ENCODE data around the gene ZNHIT6.

GRCh38 chr1:85611425-85611824, 96.8 kb downstream of the ZNHIT6 start:
- TF ChIP-seq, protein P1, sequence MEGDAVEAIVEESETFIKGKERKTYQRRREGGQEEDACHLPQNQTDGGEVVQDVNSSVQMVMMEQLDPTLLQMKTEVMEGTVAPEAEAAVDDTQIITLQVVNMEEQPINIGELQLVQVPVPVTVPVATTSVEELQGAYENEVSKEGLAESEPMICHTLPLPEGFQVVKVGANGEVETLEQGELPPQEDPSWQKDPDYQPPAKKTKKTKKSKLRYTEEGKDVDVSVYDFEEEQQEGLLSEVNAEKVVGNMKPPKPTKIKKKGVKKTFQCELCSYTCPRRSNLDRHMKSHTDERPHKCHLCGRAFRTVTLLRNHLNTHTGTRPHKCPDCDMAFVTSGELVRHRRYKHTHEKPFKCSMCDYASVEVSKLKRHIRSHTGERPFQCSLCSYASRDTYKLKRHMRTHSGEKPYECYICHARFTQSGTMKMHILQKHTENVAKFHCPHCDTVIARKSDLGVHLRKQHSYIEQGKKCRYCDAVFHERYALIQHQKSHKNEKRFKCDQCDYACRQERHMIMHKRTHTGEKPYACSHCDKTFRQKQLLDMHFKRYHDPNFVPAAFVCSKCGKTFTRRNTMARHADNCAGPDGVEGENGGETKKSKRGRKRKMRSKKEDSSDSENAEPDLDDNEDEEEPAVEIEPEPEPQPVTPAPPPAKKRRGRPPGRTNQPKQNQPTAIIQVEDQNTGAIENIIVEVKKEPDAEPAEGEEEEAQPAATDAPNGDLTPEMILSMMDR (IDR thresholded peaks at IDR 0.05; ENCODE audit: insufficient read depth, low read depth, low read length): no peak
- no peak for TF ChIP-seq EZH2 (IDR thresholded peaks at IDR 0.05; ENCODE audit: insufficient read depth, low read length)

All from astrocyte (in vitro differentiated cells and primary cell).